K562 treated with DMSO at 1 percent for 48 hours (cell line): Measurements from ENCODE around the gene PRKG1. TPM values are rescaled to one million over a fixed set of nuclear protein-coding genes. Genes with fewer than 3 reads are reported as not detected.

Source experiments
- total RNA-seq: library from RNA; unstranded; fragments of 300-600 nt; gene quantifications from 2 replicates; pipeline ENCODE4 v1.2.3, GENCODE V29; 2022; ENCODE audit warnings: low replicate concordance; ENCODE audit errors: extremely low read depth

Gene PRKG1
- total RNA-seq, result not detected in 2 replicates

GRCh38 chr10:51074238-51075028 is at the start of gene PRKG1:
Gene PRKG1, plus strand, starts transcription at chr10:51074487.

GRCh38 chr10:51699475-51700227 is 625.4 kb downstream of the PRKG1 start, which contains the start of gene CSTF2T:
Gene CSTF2T, minus strand, starts transcription at chr10:51699595. Its CDS starts 46 bp downstream, at chr10:51699549.

GRCh38 chr10:52313933-52314821 is 1239.9 kb downstream of the PRKG1 start, which contains the start of gene DKK1:
Gene DKK1, plus strand, starts transcription at chr10:52314281. Its CDS starts 154 bp downstream, at chr10:52314435.

Other genes starting within 250 kb of the PRKG1 start
- gene A1CF, start 188.9 kb upstream of the PRKG1 start, total RNA-seq, result not detected in 2 replicates